ENCODE data around the gene FOXB2. TPM values are rescaled to one million over a fixed set of nuclear protein-coding genes. Genes with fewer than 3 reads are reported as not detected.

Gene FOXB2
- total and polyA plus RNA-seq, 9 donors = 0.24 to 3.0 (median 1.6) TPM; not detected in 6

DNA sequence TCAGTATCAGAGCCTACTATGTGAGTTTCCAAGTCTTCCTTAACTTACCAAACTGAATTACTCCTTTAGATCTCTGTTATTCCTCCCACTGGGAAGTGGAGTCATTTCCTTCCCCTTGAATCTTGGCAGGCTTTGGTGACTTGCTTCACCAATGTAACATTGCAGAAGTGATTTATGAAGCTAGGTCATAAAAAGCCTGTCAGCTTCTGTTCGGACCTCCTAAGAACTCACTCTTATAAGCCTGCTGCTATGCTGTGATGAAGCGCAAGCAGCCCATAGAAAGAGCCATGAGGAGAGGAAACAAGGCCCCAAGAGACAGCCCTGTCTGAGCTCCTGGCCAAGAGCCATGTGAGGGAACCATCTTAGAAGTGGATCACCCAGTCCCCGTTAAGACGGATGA is 14.2 kb upstream of the FOXB2 start:
- Histone ChIP-seq H3K27me3 (no peaks in the 10 kb centered on the region), H3K4me3 (no peak overlapping the region), H3K36me3 (no peaks in the 10 kb centered on the region), H3K4me1 (ENCODE audit: insufficient read depth) (no peaks in the 10 kb centered on the region), H3K9me3 (no peaks in the 10 kb centered on the region), H3K27ac (no peak overlapping the region)
- TF ChIP-seq CTCF (IDR thresholded peaks at IDR 0.05) (no peak), EP300 (IDR thresholded peaks at IDR 0.05) (no peak), POLR2A (IDR thresholded peaks at IDR 0.05) (no peak)
- no peak for DNase-seq
- WGBS, 3 donors = 55 to 68% (median 60%) methylated on average over 4 of the region's 4 CpGs
- intact Hi-C loops (cut with DNase I) = no loop called here

DNA sequence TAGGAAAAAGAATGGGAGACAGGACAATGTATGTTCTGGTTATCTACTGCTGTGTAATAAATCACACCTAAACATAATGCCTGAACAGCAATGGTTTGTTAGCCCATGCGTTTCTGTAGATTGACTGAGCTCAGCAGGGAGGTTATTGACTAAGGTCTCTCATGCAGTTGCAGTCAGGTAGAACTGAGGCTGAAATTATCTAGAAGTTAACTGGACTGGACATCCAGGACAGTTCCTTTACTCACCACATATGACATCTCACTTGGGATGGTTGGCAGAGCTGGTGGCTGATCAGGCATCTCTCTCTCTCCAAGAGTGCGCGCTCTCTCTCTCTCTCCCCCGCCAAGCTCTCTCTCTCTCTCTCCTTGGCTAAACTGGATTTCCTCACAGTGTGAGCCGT is 8.9 kb upstream of the FOXB2 start:
- intact Hi-C loops (cut with DNase I) = loop anchor here in 1 of 4 donors (10.0 kb wide), 1 partner anchor 206 kb away; no protein-coding TSS in a partner anchor
- Histone ChIP-seq H3K9me3 (no peaks in the 10 kb centered on the region), H3K27ac (no peak overlapping the region), H3K4me3 (no peak overlapping the region), H3K4me1 (ENCODE audit: insufficient read depth) (no peaks in the 10 kb centered on the region), H3K36me3 (no peaks in the 10 kb centered on the region), H3K27me3 (peaks cover 4% of the 10 kb centered on the region)
- WGBS, 3 donors = 33 to 49% (median 34%) methylated on average over 5 of the region's 5 CpGs
- TF ChIP-seq CTCF (IDR thresholded peaks at IDR 0.05) (no peak), POLR2A (IDR thresholded peaks at IDR 0.05) (no peak), EP300 (IDR thresholded peaks at IDR 0.05) (no peak)
- no peak for DNase-seq

- Histone ChIP-seq H3K9me3 (no peaks in the 10 kb centered on the region), H3K27ac (no peak overlapping the region), H3K4me1 (ENCODE audit: insufficient read depth) (no peaks in the 10 kb centered on the region), H3K27me3 (peaks cover 4% of the 10 kb centered on the region), H3K36me3 (no peaks in the 10 kb centered on the region), H3K4me3 (no peak overlapping the region)
- 8 to 9% (median 8%) methylated on average over 42 of the region's 42 CpGs for WGBS, 3 donors
- peak in 4 of 5 donors; percentile 36 to 69 (median 44) for DNase-seq
- no peak for TF ChIP-seq EP300 (IDR thresholded peaks at IDR 0.05)
- no peak for TF ChIP-seq POLR2A (IDR thresholded peaks at IDR 0.05)
- peak in 1 of 3 donors; percentile 28 for TF ChIP-seq CTCF (IDR thresholded peaks at IDR 0.05)
- intact Hi-C loops (cut with DNase I) = loop anchor here in 1 of 4 donors (10.0 kb wide), 1 partner anchor 207 kb away; no protein-coding TSS in a partner anchor
Observed at GRCh38 chr9:77011973-77012821, 7.3 kb upstream of the FOXB2 start.

- DNase-seq = no peak
- intact Hi-C loops (cut with DNase I) = loop anchor here in 1 of 4 donors (10.0 kb wide), 1 partner anchor 209 kb away; no protein-coding TSS in a partner anchor
Observed at GRCh38 chr9:77013206-77013931, 6.1 kb upstream of the FOXB2 start.

More at GRCh38 chr9:77013206-77013931, 6.1 kb upstream of the FOXB2 start:
- Histone ChIP-seq H3K4me3 (no peak overlapping the region), H3K36me3 (no peaks in the 10 kb centered on the region), H3K27me3 (peaks cover 4% of the 10 kb centered on the region), H3K9me3 (no peaks in the 10 kb centered on the region), H3K27ac (no peak overlapping the region), H3K4me1 (ENCODE audit: insufficient read depth) (no peaks in the 10 kb centered on the region)
- TF ChIP-seq CTCF (IDR thresholded peaks at IDR 0.05) = no peak
- no peak for TF ChIP-seq POLR2A (IDR thresholded peaks at IDR 0.05)
- no peak for TF ChIP-seq EP300 (IDR thresholded peaks at IDR 0.05)
- 6 to 7% (median 6%) methylated on average over 21 of the region's 21 CpGs for WGBS, 3 donors

Data from ovary (tissue), 9 donors.